Mesendoderm (in vitro differentiated cells): Measurements from ENCODE around the gene GTF3A. TPM values are rescaled to one million over a fixed set of nuclear protein-coding genes. Genes with fewer than 3 reads are reported as not detected.

ENCODE experiments used
- DNase-seq: peaks from one replicate; pipeline ENCODE4 v3.0.0; 2013
- H2AK5ac ChIP-seq: 2 replicates; pipeline ENCODE4 v1.6.1; 2013; ENCODE audit warnings: low read length, inconsistent platforms
- H2BK120ac ChIP-seq: 2 replicates; pipeline ENCODE4 v1.6.1; 2013; ENCODE audit warnings: low read depth, mild to moderate bottlenecking, low read length, moderate library complexity, mixed read lengths
- H2BK15ac ChIP-seq: replicated peaks from 2 replicates; pipeline ENCODE4 v1.6.1; 2013; ENCODE audit warnings: low read depth, mild to moderate bottlenecking, moderate library complexity
- H2BK5ac ChIP-seq: 2 replicates; pipeline ENCODE4 v1.6.1; 2013; ENCODE audit warnings: low read length, inconsistent platforms
- H3K18ac ChIP-seq: 2 replicates; pipeline ENCODE4 v1.6.1; 2013; ENCODE audit warnings: mild to moderate bottlenecking, low read length, mixed read lengths
- H3K23ac ChIP-seq: one replicate; pipeline ENCODE4 v1.6.1; 2013; ENCODE audit warnings: low read length
- H3K27ac ChIP-seq: 2 replicates; pipeline ENCODE4 v1.5.1; 2013; ENCODE audit warnings: low read depth, mild to moderate bottlenecking, inconsistent platforms, low read length, moderate library complexity
- H3K27me3 ChIP-seq: 2 replicates; pipeline ENCODE4 v1.6.1; 2013; ENCODE audit warnings: low read length, control low read depth, mild to moderate bottlenecking, inconsistent platforms; ENCODE audit not compliant: insufficient read depth, poor library complexity
- H3K36me3 ChIP-seq: 2 replicates; pipeline ENCODE4 v1.6.1; 2013; ENCODE audit warnings: low read length, inconsistent platforms; ENCODE audit not compliant: control insufficient read depth, insufficient read depth
- H3K4ac ChIP-seq: one replicate; pipeline ENCODE4 v1.6.1; 2013; ENCODE audit warnings: low read depth, mild to moderate bottlenecking, low read length, moderate library complexity
- H3K4me1 ChIP-seq: 2 replicates; pipeline ENCODE4 v1.6.1; 2013; ENCODE audit warnings: low read depth, low read length, inconsistent platforms; ENCODE audit not compliant: control insufficient read depth
- H3K4me2 ChIP-seq: 2 replicates; pipeline ENCODE4 v1.6.1; 2013; ENCODE audit warnings: low read length
- H3K4me3 ChIP-seq: 2 replicates; pipeline ENCODE4 v1.5.1; 2013; ENCODE audit warnings: mild to moderate bottlenecking, low read length
- H3K56ac ChIP-seq: one replicate; pipeline ENCODE4 v1.6.1; 2013; ENCODE audit warnings: low read length
- H3K79me1 ChIP-seq: 2 replicates; pipeline ENCODE4 v1.6.1; 2013; ENCODE audit warnings: low read length, inconsistent platforms
- H3K79me2 ChIP-seq: 2 replicates; pipeline ENCODE4 v1.6.1; 2013; ENCODE audit warnings: mild to moderate bottlenecking, low read length; ENCODE audit not compliant: control insufficient read depth, insufficient read depth
- H3K9ac ChIP-seq: 2 replicates; pipeline ENCODE4 v1.6.1; 2013; ENCODE audit warnings: low read length, inconsistent platforms
- H4K5ac ChIP-seq: one replicate; pipeline ENCODE4 v1.6.1; 2013; ENCODE audit warnings: low read length
- H4K8ac ChIP-seq: one replicate; pipeline ENCODE4 v1.6.1; 2013; ENCODE audit warnings: low read depth, mild to moderate bottlenecking, control low read depth, low read length, moderate library complexity
- WGBS: extraction: QIAGEN DNeasy Blood & Tissue Kit; methylation state at CpG from one replicate; pipeline ENCODE4 v1.1.7; 2013; ENCODE audit warnings: low lambda C conversion rate, missing lambda C conversion rate; ENCODE audit not compliant: insufficient coverage; ENCODE audit errors: extremely low coverage; 5-methylcytosine and 5-hydroxymethylcytosine counted together
- polyA plus RNA-seq, 2 experiments: library from polyadenylated mRNA; stranded (reverse); fragments of 200-250 nt; gene quantifications; one replicate each; pipeline ENCODE4 v1.2.3, GENCODE V29; 2013

The GTF3A gene
- polyA plus RNA-seq (2013, experiment 1 of 2) = 93.6 TPM
- polyA plus RNA-seq (2013, experiment 2 of 2) = 97.5 TPM

- H3K4me3 ChIP-seq = peak within 1 kb of the TSS; percentile 76
- H4K8ac ChIP-seq = no peak within 1 kb of the TSS
- no peak within 1 kb of the TSS for H2BK120ac ChIP-seq
- no CpG with 5 or more reads among the region's 85 CpGs for WGBS
- peak within 1 kb of the TSS; percentile 96 for H3K56ac ChIP-seq
- no peak within 1 kb of the TSS for H3K4ac ChIP-seq
- H3K18ac ChIP-seq = no peak within 1 kb of the TSS
- H3K36me3 ChIP-seq = peaks cover 4% of the 10 kb centered on the region
- H2AK5ac ChIP-seq = no peak within 1 kb of the TSS
- H2BK5ac ChIP-seq = no peak within 1 kb of the TSS
- peak within 1 kb of the TSS; percentile 89 for H3K9ac ChIP-seq
- DNase-seq = peak; percentile 87
- H3K23ac ChIP-seq = peak within 1 kb of the TSS; percentile 74
- H3K4me1 ChIP-seq = peaks cover 6% of the 10 kb centered on the region
- no peak within 1 kb of the TSS for H3K27ac ChIP-seq
- H3K27me3 ChIP-seq = no peaks in the 10 kb centered on the region
- peaks cover 17% of the 10 kb centered on the region for H3K79me1 ChIP-seq
- H3K79me2 ChIP-seq = peaks cover 8% of the 10 kb centered on the region
- H4K5ac ChIP-seq = no peak within 1 kb of the TSS
- H3K4me2 ChIP-seq = peak within 1 kb of the TSS; percentile 88
- no peak within 1 kb of the TSS for H2BK15ac ChIP-seq
These were observed at the start of gene GTF3A for GRCh38 chr13:27424246-27425157. GTF3A (plus strand) TSS chr13:27424619.

GRCh38 chr13:27374650-27375049 lies 49.8 kb upstream of the GTF3A start:
- peak; percentile 88 for DNase-seq
- Histone ChIP-seq H2BK120ac (no peak overlapping the region), H3K18ac (no peak overlapping the region), H3K79me1 (no peaks in the 10 kb centered on the region), H2BK5ac (no peak overlapping the region), H3K27me3 (no peaks in the 10 kb centered on the region), H4K8ac (no peak overlapping the region), H2AK5ac (no peak overlapping the region), H3K23ac (no peak overlapping the region), H3K4ac (no peak overlapping the region), H3K79me2 (no peaks in the 10 kb centered on the region), H3K9ac (no peak overlapping the region), H3K4me3 (no peak overlapping the region), H4K5ac (no peak overlapping the region), H3K27ac (no peak overlapping the region), H3K4me2 (no peak overlapping the region), H3K4me1 (no peaks in the 10 kb centered on the region), H3K56ac (no peak overlapping the region), H3K36me3 (no peaks in the 10 kb centered on the region), H2BK15ac (no peak overlapping the region)
- no CpG with 5 or more reads among the region's 7 CpGs for WGBS

GRCh38 chr13:27375686-27376326 lies 48.6 kb upstream of the GTF3A start:
- DNase-seq = peak; percentile 73
- H2BK120ac ChIP-seq = no peak overlapping the region
- peaks cover 3% of the 10 kb centered on the region for H3K4me1 ChIP-seq
- H2BK15ac ChIP-seq = no peak overlapping the region
- WGBS = no CpG with 5 or more reads among the region's 15 CpGs
- H3K4ac ChIP-seq = no peak overlapping the region
- H3K9ac ChIP-seq = no peak overlapping the region
- H3K18ac ChIP-seq = no peak overlapping the region
- H3K36me3 ChIP-seq = no peaks in the 10 kb centered on the region
- no peaks in the 10 kb centered on the region for H3K79me2 ChIP-seq
- H4K8ac ChIP-seq = no peak overlapping the region
- H3K27ac ChIP-seq = no peak overlapping the region
- H2AK5ac ChIP-seq = no peak overlapping the region
- H3K79me1 ChIP-seq = no peaks in the 10 kb centered on the region
- H3K4me2 ChIP-seq = no peak overlapping the region
- no peaks in the 10 kb centered on the region for H3K27me3 ChIP-seq
- no peak overlapping the region for H2BK5ac ChIP-seq
- no peak overlapping the region for H4K5ac ChIP-seq
- no peak overlapping the region for H3K4me3 ChIP-seq
- H3K23ac ChIP-seq = no peak overlapping the region
- no peak overlapping the region for H3K56ac ChIP-seq

- Histone ChIP-seq H3K4ac (no peak overlapping the region), H3K79me2 (no peaks in the 10 kb centered on the region), H2BK5ac (no peak overlapping the region), H3K56ac (no peak overlapping the region), H3K18ac (no peak overlapping the region), H3K4me3 (no peak overlapping the region), H3K27me3 (no peaks in the 10 kb centered on the region), H3K27ac (no peak overlapping the region), H2BK15ac (no peak overlapping the region), H2AK5ac (no peak overlapping the region), H3K9ac (no peak overlapping the region), H3K23ac (no peak overlapping the region), H3K79me1 (no peaks in the 10 kb centered on the region), H3K4me1 (peaks cover 16% of the 10 kb centered on the region), H3K36me3 (no peaks in the 10 kb centered on the region), H4K8ac (no peak overlapping the region), H4K5ac (no peak overlapping the region), H3K4me2 (no peak overlapping the region), H2BK120ac (no peak overlapping the region)
- DNase-seq = no peak
- no CpG with 5 or more reads among the region's 4 CpGs for WGBS
These were observed 45.3 kb upstream of the GTF3A start for GRCh38 chr13:27379126-27379525.

- H2AK5ac ChIP-seq = no peak overlapping the region
- WGBS = no CpG with 5 or more reads among the region's 14 CpGs
- H3K18ac ChIP-seq = no peak overlapping the region
- no peak overlapping the region for H3K4ac ChIP-seq
- no peaks in the 10 kb centered on the region for H3K79me2 ChIP-seq
- no peaks in the 10 kb centered on the region for H3K36me3 ChIP-seq
- H2BK15ac ChIP-seq = no peak overlapping the region
- no peak overlapping the region for H4K8ac ChIP-seq
- H4K5ac ChIP-seq = no peak overlapping the region
- DNase-seq = peak; percentile 92
- no peak overlapping the region for H2BK5ac ChIP-seq
- peak overlapping the region; percentile 69 for H3K56ac ChIP-seq
- no peak overlapping the region for H3K4me2 ChIP-seq
- H3K27me3 ChIP-seq = no peaks in the 10 kb centered on the region
- no peak overlapping the region for H3K4me3 ChIP-seq
- H3K4me1 ChIP-seq = peaks cover 16% of the 10 kb centered on the region
- H3K79me1 ChIP-seq = no peaks in the 10 kb centered on the region
- H3K9ac ChIP-seq = no peak overlapping the region
- no peak overlapping the region for H3K27ac ChIP-seq
- no peak overlapping the region for H3K23ac ChIP-seq
- H2BK120ac ChIP-seq = no peak overlapping the region
These were observed 44.5 kb upstream of the GTF3A start for GRCh38 chr13:27379694-27380641.
